Right lobe of liver (tissue), 4 donors: Measurements from ENCODE around the gene RSBN1L.

Experiments used
- POLR2A ChIP-seq: fragments of 450-650 bp; IDR thresholded peaks from one replicate; pipeline ENCODE4 v1.6.1; 2017; ENCODE audit warnings: antibody characterized with exemption, mild to moderate bottlenecking
- TF ChIP-seq, protein P1 (sequence below), 4 donors: fragments of 200-600 bp in 3 of 4; fragments of 450-650 bp in 1 of 4; IDR thresholded peaks; one replicate each; pipeline versions ENCODE4 v1.5.1 to v1.8.0; 2016 to 2022; ENCODE audit warnings: antibody characterized with exemption in 4 of 4, mild to moderate bottlenecking in 2 of 4
- donor health status: DM: no; HTN: no; CAD: no.
- donor health status: DM: no; HTN: no; CAD: no.
- donor health status: DM: no; HTN: yes; CAD: no.

DNA sequence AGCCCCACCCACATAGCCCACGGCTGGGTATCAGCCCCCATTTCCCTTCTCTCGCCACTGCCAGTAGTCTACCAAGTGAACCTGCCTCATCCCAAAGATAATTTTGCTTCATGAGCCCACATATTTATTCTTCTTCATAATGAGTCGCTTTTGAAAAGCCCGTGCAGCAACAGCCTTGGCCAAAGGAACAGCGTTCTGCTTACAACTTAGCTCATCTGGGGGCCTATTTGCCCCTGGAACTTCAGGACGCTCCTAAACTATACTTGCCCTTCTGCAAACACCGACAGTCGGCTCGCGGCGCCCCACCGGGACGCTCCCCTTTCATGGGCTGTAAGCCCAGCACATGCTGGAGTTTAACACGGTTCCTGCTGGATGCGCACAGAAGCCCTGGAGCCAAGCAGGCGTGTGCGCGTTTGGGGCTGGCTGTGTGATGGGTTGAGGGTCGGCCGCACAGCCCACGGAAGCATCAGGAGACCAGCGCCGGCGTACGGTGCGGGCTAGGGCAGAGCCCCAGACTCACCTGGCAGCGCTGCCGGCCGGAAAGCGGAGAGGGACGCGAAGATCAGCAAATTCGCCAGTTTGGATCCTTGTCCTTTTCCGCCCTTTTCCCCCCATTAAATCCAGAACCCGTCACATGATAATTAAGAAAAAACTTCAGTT, 101.6 kb downstream of the RSBN1L start:
- no peak for TF ChIP-seq POLR2A
- TF ChIP-seq, protein P1, sequence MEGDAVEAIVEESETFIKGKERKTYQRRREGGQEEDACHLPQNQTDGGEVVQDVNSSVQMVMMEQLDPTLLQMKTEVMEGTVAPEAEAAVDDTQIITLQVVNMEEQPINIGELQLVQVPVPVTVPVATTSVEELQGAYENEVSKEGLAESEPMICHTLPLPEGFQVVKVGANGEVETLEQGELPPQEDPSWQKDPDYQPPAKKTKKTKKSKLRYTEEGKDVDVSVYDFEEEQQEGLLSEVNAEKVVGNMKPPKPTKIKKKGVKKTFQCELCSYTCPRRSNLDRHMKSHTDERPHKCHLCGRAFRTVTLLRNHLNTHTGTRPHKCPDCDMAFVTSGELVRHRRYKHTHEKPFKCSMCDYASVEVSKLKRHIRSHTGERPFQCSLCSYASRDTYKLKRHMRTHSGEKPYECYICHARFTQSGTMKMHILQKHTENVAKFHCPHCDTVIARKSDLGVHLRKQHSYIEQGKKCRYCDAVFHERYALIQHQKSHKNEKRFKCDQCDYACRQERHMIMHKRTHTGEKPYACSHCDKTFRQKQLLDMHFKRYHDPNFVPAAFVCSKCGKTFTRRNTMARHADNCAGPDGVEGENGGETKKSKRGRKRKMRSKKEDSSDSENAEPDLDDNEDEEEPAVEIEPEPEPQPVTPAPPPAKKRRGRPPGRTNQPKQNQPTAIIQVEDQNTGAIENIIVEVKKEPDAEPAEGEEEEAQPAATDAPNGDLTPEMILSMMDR (IDR thresholded peaks at IDR 0.05), result no peak
